Testis (tissue), 2 donors: ENCODE results near the gene ZNF430.

Source experiments
- CTCF ChIP-seq, 3 experiments: fragments of 450-650 bp in 2 of 3; fragments of 200-600 bp in 1 of 3; sonication (generic) in 1 of 3; IDR thresholded peaks; one replicate each; pipeline ENCODE4 v1.5.1; 2016 to 2019; ENCODE audit warnings: antibody characterized with exemption in 3 of 3, mild to moderate bottlenecking in 2 of 3, moderate library complexity in 1 of 3
- POLR2A ChIP-seq: fragments of 450-650 bp; IDR thresholded peaks from one replicate; pipeline ENCODE4 v1.6.1; 2017; ENCODE audit warnings: antibody characterized with exemption, mild to moderate bottlenecking, moderate library complexity

- TF ChIP-seq POLR2A (no peak), CTCF (IDR thresholded peaks at IDR 0.05) (no peak)
Measured at GRCh38 chr19:21052902-21053301, 32.4 kb downstream of the ZNF430 start.
